GM21381 (cell line): Measurements from ENCODE around the gene FRK.
"Not testable (repeated sequence)": the region's sequence is repeated elsewhere in the genome, so short reads cannot be mapped to it uniquely, and the experiment has no call there.

Experiments used
- ATAC-seq: cut with Tn5 transposase; IDR thresholded peaks from one replicate; pipeline ENCODE4 v1.9.1; 2021; ENCODE audit warnings: mild to moderate bottlenecking, moderate library complexity; ENCODE audit not compliant: unreplicated experiment

The FRK gene

GRCh38 chr6:116060572-116061283, at the start of gene FRK:
FRK (minus strand) TSS chr6:116060891; CDS start chr6:116060311, 580 bp downstream.
- ATAC-seq = no peak

- ATAC-seq = no peak
Measured at GRCh38 chr6:116108836-116109235, 48.1 kb upstream of the FRK start.

GRCh38 chr6:116106146-116106545, 45.5 kb upstream of the FRK start:
- no peak for ATAC-seq

- ATAC-seq = no peak
Measured at GRCh38 chr6:116105247-116105646, 44.6 kb upstream of the FRK start.

GRCh38 chr6:116104636-116105035, 43.9 kb upstream of the FRK start:
- ATAC-seq = no peak

GRCh38 chr6:116102873-116103272, 42.2 kb upstream of the FRK start:
- no peak for ATAC-seq

- no peak for ATAC-seq
Measured at GRCh38 chr6:116101790-116102189, 41.1 kb upstream of the FRK start.

GRCh38 chr6:116101302-116101718, 40.6 kb upstream of the FRK start:
- no peak for ATAC-seq

GRCh38 chr6:116100419-116101301, 40.0 kb upstream of the FRK start, which contains the start of gene NT5DC1:
NT5DC1 (plus strand) TSS chr6:116100853; CDS start chr6:116100931, 78 bp downstream.
- ATAC-seq = peak; percentile 86

GRCh38 chr6:116099036-116099435, 38.3 kb upstream of the FRK start:
- ATAC-seq = no peak

- no peak for ATAC-seq
Measured at GRCh38 chr6:116096979-116097816, 36.5 kb upstream of the FRK start.

GRCh38 chr6:116096048-116096759, 35.5 kb upstream of the FRK start:
- not testable (repeated sequence) for ATAC-seq

- no peak for ATAC-seq
Measured at GRCh38 chr6:116094041-116094440, 33.4 kb upstream of the FRK start.

GRCh38 chr6:116090251-116090650, 29.6 kb upstream of the FRK start:
- peak; percentile 55 for ATAC-seq

- no peak for ATAC-seq
Measured at GRCh38 chr6:116088946-116089345, 28.3 kb upstream of the FRK start.

- ATAC-seq = peak; percentile 96
Measured at GRCh38 chr6:116087437-116088027, 26.8 kb upstream of the FRK start.

GRCh38 chr6:116084284-116084683, 23.6 kb upstream of the FRK start:
- ATAC-seq = no peak

GRCh38 chr6:116083052-116083451, 22.4 kb upstream of the FRK start:
- no peak for ATAC-seq

- no peak for ATAC-seq
Measured at GRCh38 chr6:116078945-116079344, 18.3 kb upstream of the FRK start.

- no peak for ATAC-seq
Measured at GRCh38 chr6:116078522-116078921, 17.8 kb upstream of the FRK start.
